Measurements from ENCODE around the gene OR10A6.

Gene OR10A6, protein sequence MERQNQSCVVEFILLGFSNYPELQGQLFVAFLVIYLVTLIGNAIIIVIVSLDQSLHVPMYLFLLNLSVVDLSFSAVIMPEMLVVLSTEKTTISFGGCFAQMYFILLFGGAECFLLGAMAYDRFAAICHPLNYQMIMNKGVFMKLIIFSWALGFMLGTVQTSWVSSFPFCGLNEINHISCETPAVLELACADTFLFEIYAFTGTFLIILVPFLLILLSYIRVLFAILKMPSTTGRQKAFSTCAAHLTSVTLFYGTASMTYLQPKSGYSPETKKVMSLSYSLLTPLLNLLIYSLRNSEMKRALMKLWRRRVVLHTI

DNA sequence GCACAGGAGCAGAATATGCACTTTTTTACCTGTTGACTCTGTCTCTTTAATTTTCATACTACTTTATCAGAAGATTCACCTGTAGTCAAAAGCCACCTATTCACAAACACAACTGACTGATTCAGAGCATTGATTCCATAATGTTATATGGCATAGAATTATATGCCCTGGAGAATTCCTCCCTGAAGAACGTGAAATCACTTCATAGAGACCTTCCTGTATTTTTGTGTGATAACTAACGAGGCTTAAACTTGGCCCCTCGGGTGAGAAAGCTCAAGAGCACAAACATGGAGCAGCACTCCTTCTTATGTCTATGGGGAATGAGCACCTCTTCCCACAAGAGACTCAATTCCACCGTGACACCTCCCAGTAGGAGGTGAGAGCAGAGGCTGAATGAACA is at the start of gene OR10A6:
OR10A6 (minus strand) TSS at position 101 of the 400 bp plus-strand sequence. CDS start 2,606 bp downstream, outside the sequence.
- TF ChIP-seq, protein P1, sequence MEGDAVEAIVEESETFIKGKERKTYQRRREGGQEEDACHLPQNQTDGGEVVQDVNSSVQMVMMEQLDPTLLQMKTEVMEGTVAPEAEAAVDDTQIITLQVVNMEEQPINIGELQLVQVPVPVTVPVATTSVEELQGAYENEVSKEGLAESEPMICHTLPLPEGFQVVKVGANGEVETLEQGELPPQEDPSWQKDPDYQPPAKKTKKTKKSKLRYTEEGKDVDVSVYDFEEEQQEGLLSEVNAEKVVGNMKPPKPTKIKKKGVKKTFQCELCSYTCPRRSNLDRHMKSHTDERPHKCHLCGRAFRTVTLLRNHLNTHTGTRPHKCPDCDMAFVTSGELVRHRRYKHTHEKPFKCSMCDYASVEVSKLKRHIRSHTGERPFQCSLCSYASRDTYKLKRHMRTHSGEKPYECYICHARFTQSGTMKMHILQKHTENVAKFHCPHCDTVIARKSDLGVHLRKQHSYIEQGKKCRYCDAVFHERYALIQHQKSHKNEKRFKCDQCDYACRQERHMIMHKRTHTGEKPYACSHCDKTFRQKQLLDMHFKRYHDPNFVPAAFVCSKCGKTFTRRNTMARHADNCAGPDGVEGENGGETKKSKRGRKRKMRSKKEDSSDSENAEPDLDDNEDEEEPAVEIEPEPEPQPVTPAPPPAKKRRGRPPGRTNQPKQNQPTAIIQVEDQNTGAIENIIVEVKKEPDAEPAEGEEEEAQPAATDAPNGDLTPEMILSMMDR (IDR thresholded peaks at IDR 0.05; ENCODE audit: insufficient read depth, missing control alignments) = no peak
- no peak for DNase-seq (ENCODE audit: insufficient read length, low spot score)
- FAIRE-seq = no peak

DNA sequence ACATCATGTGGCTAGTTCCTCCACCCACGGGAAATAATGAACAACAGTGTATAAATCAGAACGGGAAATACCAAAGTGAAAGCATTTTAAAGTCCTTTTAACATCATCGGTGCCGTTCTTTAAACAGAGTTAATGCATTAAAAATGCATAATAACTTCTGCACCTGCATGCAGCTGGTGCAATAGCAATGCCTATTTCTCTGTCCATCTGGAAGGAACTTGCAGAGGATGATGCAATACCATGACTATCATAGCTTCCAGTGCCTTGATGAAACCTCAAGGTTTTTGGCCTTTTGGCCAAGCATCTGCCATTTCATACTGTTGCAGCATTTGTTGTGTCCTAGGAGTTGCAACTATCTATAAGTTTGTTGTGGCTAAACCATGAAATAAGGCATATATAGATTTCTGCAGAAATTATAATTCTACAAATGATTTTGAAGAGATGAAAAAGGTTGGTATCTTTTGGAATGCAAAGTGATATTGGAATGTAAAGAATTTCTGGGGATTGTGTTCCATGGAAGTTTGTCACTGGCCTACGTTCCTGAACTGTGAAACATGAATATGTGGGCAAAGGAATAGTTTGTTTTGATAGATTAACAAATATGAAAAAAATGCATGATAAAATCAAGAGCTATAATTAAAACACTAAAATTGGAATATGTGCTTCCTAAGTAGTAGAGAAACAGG is 46.3 kb upstream of the OR10A6 start:
- no peak for FAIRE-seq
- DNase-seq (ENCODE audit: insufficient read length, low spot score) = no peak
- TF ChIP-seq, protein P1 (IDR thresholded peaks at IDR 0.05; ENCODE audit: insufficient read depth, missing control alignments) = no peak

DNA sequence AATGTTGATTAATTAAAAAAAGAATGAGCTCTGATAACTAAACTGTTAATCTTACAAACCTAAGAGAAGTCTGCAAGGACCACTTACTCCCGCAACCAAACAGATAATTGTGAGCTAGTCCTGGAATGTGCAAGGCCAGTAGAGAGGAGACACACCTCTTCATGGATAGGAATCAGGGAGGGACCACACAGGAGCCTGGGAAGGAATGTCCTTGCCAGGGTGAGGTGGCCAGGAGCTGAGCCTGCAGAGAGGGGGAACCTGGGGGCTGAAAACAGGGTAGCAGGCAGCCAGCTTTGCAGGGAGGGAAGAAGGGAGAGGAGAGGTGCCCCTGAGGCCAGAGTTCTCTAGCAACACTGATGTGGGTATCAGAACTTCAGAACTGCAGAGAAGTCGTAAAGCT is 43.6 kb upstream of the OR10A6 start:
- no peak for FAIRE-seq
- no peak for DNase-seq (ENCODE audit: insufficient read length, low spot score)
- TF ChIP-seq, protein P1 (IDR thresholded peaks at IDR 0.05; ENCODE audit: insufficient read depth, missing control alignments) = no peak

DNA sequence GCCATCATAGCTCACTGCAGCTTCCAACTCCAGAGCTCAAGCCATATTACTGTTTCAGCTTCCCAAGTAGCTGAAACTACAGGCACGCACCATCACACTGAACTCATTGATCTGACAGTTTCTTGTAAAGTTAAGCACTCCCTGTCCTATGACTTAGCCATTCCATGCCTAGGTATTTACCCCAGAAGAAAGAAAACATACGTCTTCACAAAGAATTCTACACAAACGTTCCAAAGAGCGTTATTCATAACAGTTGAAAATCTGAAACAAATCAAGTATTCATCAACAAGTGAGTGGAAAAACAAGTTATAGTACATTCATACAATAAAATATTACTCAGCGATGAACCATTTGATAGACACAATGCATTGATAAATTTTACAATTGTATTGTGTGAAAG is 41.9 kb upstream of the OR10A6 start:
- TF ChIP-seq, protein P1 (IDR thresholded peaks at IDR 0.05; ENCODE audit: insufficient read depth, missing control alignments) = no peak
- no peak for FAIRE-seq
- no peak for DNase-seq (ENCODE audit: insufficient read length, low spot score)

DNA sequence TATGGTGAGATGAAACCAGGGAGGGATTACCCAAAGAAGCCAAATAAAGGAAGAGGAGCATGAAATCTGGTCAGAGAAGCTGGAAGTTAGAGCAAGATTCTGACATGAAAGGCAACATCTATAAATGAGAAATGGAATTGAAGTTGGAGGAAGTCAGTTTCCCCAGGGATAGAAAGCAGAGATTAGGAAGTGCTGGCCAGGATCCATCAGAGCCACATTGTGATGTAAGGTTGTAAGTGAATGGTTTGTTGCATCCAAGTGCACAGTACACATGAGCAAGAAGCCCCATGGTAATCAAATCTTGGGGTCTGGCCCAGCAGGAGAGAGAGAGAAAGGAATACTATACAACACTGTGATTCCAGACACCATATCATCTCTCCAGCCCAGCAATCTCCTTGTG is 40.8 kb upstream of the OR10A6 start:
- TF ChIP-seq, protein P1 (IDR thresholded peaks at IDR 0.05; ENCODE audit: insufficient read depth, missing control alignments) = no peak
- DNase-seq (ENCODE audit: insufficient read length, low spot score) (no peak), FAIRE-seq (no peak)

DNA sequence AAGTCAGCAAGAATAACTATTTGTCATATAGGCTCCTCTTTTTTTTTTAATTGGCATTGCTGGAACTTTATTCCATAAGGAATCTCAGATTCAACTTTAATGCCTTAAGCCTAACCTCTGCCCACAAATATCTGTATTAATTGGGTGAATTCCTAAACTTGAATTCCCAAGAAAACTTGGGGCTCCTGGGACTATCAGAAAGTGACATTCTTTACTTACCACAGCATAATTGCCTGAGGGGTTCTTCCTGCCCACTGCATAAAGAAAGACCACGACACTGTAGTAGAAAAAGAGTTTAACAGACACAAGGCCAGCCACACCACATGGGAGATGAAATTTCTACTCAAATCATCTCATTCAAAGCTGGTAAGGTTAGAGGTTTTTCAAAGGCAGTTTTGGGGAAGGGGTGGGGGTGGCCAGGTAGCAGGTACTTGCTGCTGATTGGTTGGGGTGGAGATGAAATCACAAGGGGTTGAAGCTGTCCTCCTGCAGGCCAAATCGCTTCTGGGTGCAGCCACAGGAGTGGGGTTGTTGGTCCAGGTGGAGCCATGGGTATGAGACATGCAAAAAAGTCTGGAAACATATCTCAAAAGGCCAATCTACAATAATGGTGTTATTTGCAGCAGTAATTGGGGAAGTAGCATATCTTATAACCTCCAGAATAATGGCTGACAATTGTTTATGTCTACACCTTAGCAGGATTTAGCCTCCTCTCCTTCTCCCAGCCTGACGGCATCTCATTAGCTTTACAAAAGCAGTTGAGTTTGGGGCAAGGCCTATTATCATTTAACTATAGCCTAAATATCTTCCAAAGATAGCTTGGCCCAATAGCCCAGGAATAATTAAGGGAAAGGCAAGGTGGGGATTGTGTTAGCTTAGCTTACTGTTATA is 38.9 kb upstream of the OR10A6 start:
- DNase-seq (ENCODE audit: insufficient read length, low spot score) (no peak), FAIRE-seq (no peak)
- TF ChIP-seq, protein P1 (IDR thresholded peaks at IDR 0.05; ENCODE audit: insufficient read depth, missing control alignments) = no peak

All from D721Med (cell line).